Neural progenitor cell (in vitro differentiated cells): Measurements from ENCODE around the gene RNF187.

Experiments
- CTCF ChIP-seq: fragments of 200-600 bp; sonication (generic); IDR thresholded peaks from 2 replicates; pipeline ENCODE4 v1.5.1; 2017; ENCODE audit warnings: antibody characterized with exemption, mild to moderate bottlenecking
- EZH2 ChIP-seq: fragments of 200-600 bp; sonication (generic); IDR thresholded peaks from 2 replicates; pipeline ENCODE4 v1.6.1; 2017; ENCODE audit warnings: antibody characterized with exemption, mild to moderate bottlenecking, moderate library complexity

- no peak for TF ChIP-seq CTCF
- TF ChIP-seq EZH2, result no peak
Measured at GRCh38 chr1:228488818-228489674, 1.9 kb downstream of the RNF187 start.
